ENCODE results near the gene STX4. TPM values are rescaled to one million over a fixed set of nuclear protein-coding genes. Genes with fewer than 3 reads are reported as not detected.
"Not testable (repeated sequence)": the region's sequence is repeated elsewhere in the genome, so short reads cannot be mapped to it uniquely, and the experiment has no call there.

STX4 gene
- total RNA-seq, 2 experiments from 2014 or later: 60.0 to 75.6 TPM

- no peak for ATAC-seq
- Mint-ChIP-seq H3K27ac (no peak overlapping the region), H3K27me3 (peaks cover 39% of the 10 kb centered on the region), H3K9me3 (ENCODE audit: low read depth) (no peaks in the 10 kb centered on the region), H3K36me3 (no peaks in the 10 kb centered on the region), H3K4me1 (peaks cover 3% of the 10 kb centered on the region), H3K4me3 (no peak overlapping the region)
- CTCF ChIA-PET: interaction anchor here (1.0 kb wide), 2 partner anchors 62 to 80 kb away, joined by 3 to 4 read pairs; no protein-coding TSS in a partner anchor
- DNase-seq: no peak
Observed at GRCh38 chr16:31016018-31016417, 17.3 kb upstream of the STX4 start.

GRCh38 chr16:31017756-31018155 is 15.6 kb upstream of the STX4 start:
- H3K27ac Mint-ChIP-seq; H3K4me3 Mint-ChIP-seq; H3K9me3 Mint-ChIP-seq (ENCODE audit: low read depth); H3K36me3 Mint-ChIP-seq; H3K4me1 Mint-ChIP-seq; ATAC-seq; CTCF ChIA-PET; DNase-seq: not testable (repeated sequence)
- H3K27me3 Mint-ChIP-seq: peaks cover 23% of the 10 kb centered on the region

GRCh38 chr16:31020536-31020935 is 12.8 kb upstream of the STX4 start:
- DNase-seq: no peak
- CTCF ChIA-PET: interaction anchor here (1.1 to 2.0 kb wide), 2 partner anchors 35 to 218 kb away, joined by 3 to 7 read pairs; no protein-coding TSS in a partner anchor
- ATAC-seq: no peak
- no peak overlapping the region for H3K27ac Mint-ChIP-seq
- no peaks in the 10 kb centered on the region for H3K9me3 Mint-ChIP-seq (ENCODE audit: low read depth)
- no peak overlapping the region for H3K4me3 Mint-ChIP-seq
- H3K36me3 Mint-ChIP-seq: no peaks in the 10 kb centered on the region
- H3K4me1 Mint-ChIP-seq: peaks cover 9% of the 10 kb centered on the region
- peaks cover 5% of the 10 kb centered on the region for H3K27me3 Mint-ChIP-seq

GRCh38 chr16:31022544-31023251 is 10.7 kb upstream of the STX4 start:
- Mint-ChIP-seq H3K4me3 (no peak overlapping the region), H3K36me3 (no peaks in the 10 kb centered on the region), H3K27me3 (no peaks in the 10 kb centered on the region), H3K27ac (no peak overlapping the region), H3K4me1 (peaks cover 9% of the 10 kb centered on the region), H3K9me3 (ENCODE audit: low read depth) (no peaks in the 10 kb centered on the region)
- DNase-seq (no peak), ATAC-seq (no peak)
- CTCF ChIA-PET: interaction anchor here (1.4 kb wide), 1 partner anchor 421 kb away, joined by 3 read pairs; no protein-coding TSS in a partner anchor

- no peak overlapping the region for H3K27ac Mint-ChIP-seq
- DNase-seq: no peak
Observed at GRCh38 chr16:31023252-31023602, 10.1 kb upstream of the STX4 start.

GRCh38 chr16:31023627-31024226 is 9.6 kb upstream of the STX4 start:
- Mint-ChIP-seq H3K4me1 (peaks cover 9% of the 10 kb centered on the region), H3K27ac (no peak overlapping the region), H3K27me3 (no peaks in the 10 kb centered on the region), H3K36me3 (no peaks in the 10 kb centered on the region), H3K4me3 (no peak overlapping the region), H3K9me3 (ENCODE audit: low read depth) (no peaks in the 10 kb centered on the region)
- ATAC-seq: no peak
- CTCF ChIA-PET: interaction anchor here (1.3 kb wide), 1 partner anchor 39 kb away, joined by 3 read pairs; the partner anchor contains the start of gene HSD3B7
- DNase-seq: no peak

More at GRCh38 chr16:31023252-31023602, 10.1 kb upstream of the STX4 start:
- Mint-ChIP-seq H3K36me3 (no peaks in the 10 kb centered on the region), H3K9me3 (ENCODE audit: low read depth) (no peaks in the 10 kb centered on the region), H3K27me3 (no peaks in the 10 kb centered on the region), H3K4me1 (peaks cover 9% of the 10 kb centered on the region), H3K4me3 (no peak overlapping the region)
- ATAC-seq: no peak
- CTCF ChIA-PET: interaction anchor here (1.4 kb wide), 1 partner anchor 421 kb away, joined by 3 read pairs; no protein-coding TSS in a partner anchor

- CTCF ChIA-PET: no interaction called here
- Mint-ChIP-seq H3K27me3 (no peaks in the 10 kb centered on the region), H3K27ac (no peak overlapping the region), H3K36me3 (no peaks in the 10 kb centered on the region), H3K4me3 (no peak overlapping the region), H3K4me1 (peaks cover 9% of the 10 kb centered on the region), H3K9me3 (ENCODE audit: low read depth) (no peaks in the 10 kb centered on the region)
- DNase-seq (no peak), ATAC-seq (no peak)
Observed at GRCh38 chr16:31025339-31025738, 8.0 kb upstream of the STX4 start.

- H3K27ac Mint-ChIP-seq: no peak overlapping the region
- CTCF ChIA-PET: interaction anchor here (0.9 kb wide), 1 partner anchor 15 kb away, joined by 3 read pairs; no protein-coding TSS in a partner anchor
- no peaks in the 10 kb centered on the region for H3K9me3 Mint-ChIP-seq (ENCODE audit: low read depth)
- DNase-seq (no peak), ATAC-seq (no peak)
- H3K36me3 Mint-ChIP-seq: peaks cover 5% of the 10 kb centered on the region
- no peak overlapping the region for H3K4me3 Mint-ChIP-seq
- H3K4me1 Mint-ChIP-seq: peaks cover 16% of the 10 kb centered on the region
- H3K27me3 Mint-ChIP-seq: peaks cover 3% of the 10 kb centered on the region
Observed at GRCh38 chr16:31029272-31029671, 4.1 kb upstream of the STX4 start.

- peaks cover 3% of the 10 kb centered on the region for H3K27me3 Mint-ChIP-seq
- DNase-seq (no peak), ATAC-seq (no peak)
- CTCF ChIA-PET: no interaction called here
- H3K4me3 Mint-ChIP-seq: no peak overlapping the region
- peaks cover 27% of the 10 kb centered on the region for H3K4me1 Mint-ChIP-seq
- no peaks in the 10 kb centered on the region for H3K9me3 Mint-ChIP-seq (ENCODE audit: low read depth)
- H3K36me3 Mint-ChIP-seq: peaks cover 13% of the 10 kb centered on the region
- no peak overlapping the region for H3K27ac Mint-ChIP-seq
Observed at GRCh38 chr16:31031276-31031675, 2.1 kb upstream of the STX4 start.

GRCh38 chr16:31033709-31034492 is 543 bp downstream of the STX4 start:
- Mint-ChIP-seq H3K4me3 (peak overlapping the region; percentile 93), H3K27ac (peak overlapping the region; percentile 92), H3K4me1 (peaks cover 27% of the 10 kb centered on the region), H3K27me3 (peaks cover 3% of the 10 kb centered on the region), H3K36me3 (peaks cover 14% of the 10 kb centered on the region), H3K9me3 (ENCODE audit: low read depth) (no peaks in the 10 kb centered on the region)
- CTCF ChIA-PET: interaction anchor here (0.6 to 1.6 kb wide), 5 partner anchors 24 to 111 kb away, joined by 3 to 6 read pairs (median 3); partner anchors contain the start of genes ZNF646 and ZNF668
- DNase-seq (peak; percentile 94), ATAC-seq (peak; percentile 43)

GRCh38 chr16:31036691-31037090 is 3.3 kb downstream of the STX4 start:
- H3K36me3 Mint-ChIP-seq: peaks cover 16% of the 10 kb centered on the region

GRCh38 chr16:31038993-31039392 is 5.6 kb downstream of the STX4 start:
- no peak for DNase-seq
- CTCF ChIA-PET: interaction anchor here (2.4 kb wide), 1 partner anchor 55 kb away, joined by 6 read pairs; no protein-coding TSS in a partner anchor
- peaks cover 18% of the 10 kb centered on the region for H3K36me3 Mint-ChIP-seq
- H3K9me3 Mint-ChIP-seq (ENCODE audit: low read depth): no peaks in the 10 kb centered on the region
- no peak for ATAC-seq
- no peaks in the 10 kb centered on the region for H3K27me3 Mint-ChIP-seq
- H3K4me1 Mint-ChIP-seq: peaks cover 13% of the 10 kb centered on the region
- H3K4me3 Mint-ChIP-seq: no peak overlapping the region
- H3K27ac Mint-ChIP-seq: no peak overlapping the region

More at GRCh38 chr16:31036691-31037090, 3.3 kb downstream of the STX4 start:
- CTCF ChIA-PET: interaction anchor here (0.8 to 1.2 kb wide), 2 partner anchors 36 to 1382 kb away, joined by 3 read pairs; no protein-coding TSS in a partner anchor
- DNase-seq: no peak
- Mint-ChIP-seq H3K4me3 (no peak overlapping the region), H3K9me3 (ENCODE audit: low read depth) (no peaks in the 10 kb centered on the region), H3K27me3 (peaks cover 3% of the 10 kb centered on the region), H3K27ac (no peak overlapping the region), H3K4me1 (peaks cover 25% of the 10 kb centered on the region)
- ATAC-seq: no peak

- DNase-seq (no peak), ATAC-seq (no peak)
- H3K27me3 Mint-ChIP-seq: no peaks in the 10 kb centered on the region
- no peak overlapping the region for H3K27ac Mint-ChIP-seq
- CTCF ChIA-PET: interaction anchor here (0.5 to 1.6 kb wide), 3 partner anchors 24 to 89 kb away, joined by 3 to 5 read pairs (median 4); no protein-coding TSS in a partner anchor
- peaks cover 9% of the 10 kb centered on the region for H3K36me3 Mint-ChIP-seq
- H3K4me1 Mint-ChIP-seq: no peaks in the 10 kb centered on the region
- H3K9me3 Mint-ChIP-seq (ENCODE audit: low read depth): no peaks in the 10 kb centered on the region
- H3K4me3 Mint-ChIP-seq: no peak overlapping the region
Observed at GRCh38 chr16:31042866-31043265, 9.5 kb downstream of the STX4 start.
